Skeletal muscle tissue (tissue), 4 donors: ENCODE measurements around the gene ATP7B. TPM values are rescaled to one million over a fixed set of nuclear protein-coding genes. Genes with fewer than 3 reads are reported as not detected.
"Not testable (repeated sequence)": the region's sequence is repeated elsewhere in the genome, so short reads cannot be mapped to it uniquely, and the experiment has no call there.

Experiments
- H3K27ac ChIP-seq: one replicate; pipeline ENCODE4 v1.7.0; 2013; ENCODE audit warnings: mild to moderate bottlenecking, low read depth, low read length, inconsistent platforms
- H3K27me3 ChIP-seq, 3 donors: one replicate each; pipeline ENCODE4 v1.7.0; 2013; ENCODE audit warnings: low read length in 3 of 3; ENCODE audit not compliant: control insufficient read depth in 3 of 3, insufficient read depth in 3 of 3
- H3K36me3 ChIP-seq, 3 donors: one replicate each; pipeline ENCODE4 v1.7.0; 2013; ENCODE audit warnings: low read length in 3 of 3; ENCODE audit not compliant: control insufficient read depth in 3 of 3, insufficient read depth in 3 of 3
- H3K4me1 ChIP-seq, 3 donors: one replicate each; pipeline ENCODE4 v1.7.0; 2013; ENCODE audit warnings: low read length in 3 of 3, mild to moderate bottlenecking in 3 of 3; ENCODE audit not compliant: control insufficient read depth in 3 of 3, insufficient read depth in 3 of 3
- H3K4me3 ChIP-seq, 3 donors: one replicate each; pipeline ENCODE4 v1.7.0; 2013; ENCODE audit warnings: low read length in 3 of 3
- H3K9ac ChIP-seq, 3 donors: one replicate each; pipeline ENCODE4 v1.7.0; 2013; ENCODE audit warnings: low read length in 3 of 3, mild to moderate bottlenecking in 3 of 3, moderate library complexity in 2 of 3, low read depth in 1 of 3
- H3K9me3 ChIP-seq, 3 donors: one replicate each; pipeline ENCODE4 v1.7.0; 2013; ENCODE audit warnings: low read length in 3 of 3; ENCODE audit not compliant: control insufficient read depth in 3 of 3
- total RNA-seq: library from RNA; depleted of rRNA; stranded (reverse); fragments of >200 nt; gene quantifications from one replicate; pipeline ENCODE4 v1.2.3, GENCODE V29; 2014
- donor health status: Osteomylitis.

The ATP7B gene
- total RNA-seq = 6.3 TPM

DNA sequence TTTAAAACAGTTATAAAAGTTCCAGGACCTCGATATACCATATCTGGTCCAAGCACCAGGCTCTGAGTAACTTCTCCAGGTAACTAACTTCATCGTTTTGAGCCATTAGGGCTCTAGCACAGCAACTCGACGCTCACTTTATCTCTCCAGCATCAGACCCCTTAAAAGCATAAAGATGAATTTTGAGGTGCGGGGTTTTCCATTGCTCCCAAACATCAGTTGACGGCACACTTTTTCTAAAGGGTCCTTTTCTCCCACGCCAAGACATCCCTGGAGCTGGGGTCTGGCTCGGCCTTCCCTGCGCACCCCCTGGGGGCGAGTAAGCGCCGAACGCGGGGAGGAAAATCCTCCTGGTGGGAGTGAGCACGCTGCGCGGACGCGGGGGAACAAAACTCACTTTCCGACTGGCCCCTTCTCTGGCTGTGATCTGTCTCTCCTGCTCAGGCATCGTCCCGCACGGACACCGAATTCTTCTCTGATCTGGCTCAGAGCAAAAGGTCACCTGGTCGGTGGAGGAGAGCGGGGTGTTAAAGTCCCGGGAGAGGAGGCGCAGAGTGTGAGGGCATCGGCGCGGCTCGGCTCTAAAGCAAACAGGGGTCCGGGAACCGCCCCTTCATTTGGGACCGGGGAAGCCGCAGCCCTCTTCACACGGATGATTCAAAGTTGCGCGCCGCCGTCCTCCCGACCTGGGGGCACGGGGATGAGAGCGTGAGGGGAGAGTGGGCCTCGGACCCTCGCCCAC is at the start of gene ATP7B:
ATP7B (minus strand) TSS at position 561 of the 742 bp plus-strand sequence; CDS start at position 448, 113 bp downstream.
- no peaks in the 10 kb centered on the region for H3K36me3 ChIP-seq
- H3K27ac ChIP-seq = peak within 1 kb of the TSS; percentile 71
- H3K9me3 ChIP-seq = no peaks in the 10 kb centered on the region

DNA sequence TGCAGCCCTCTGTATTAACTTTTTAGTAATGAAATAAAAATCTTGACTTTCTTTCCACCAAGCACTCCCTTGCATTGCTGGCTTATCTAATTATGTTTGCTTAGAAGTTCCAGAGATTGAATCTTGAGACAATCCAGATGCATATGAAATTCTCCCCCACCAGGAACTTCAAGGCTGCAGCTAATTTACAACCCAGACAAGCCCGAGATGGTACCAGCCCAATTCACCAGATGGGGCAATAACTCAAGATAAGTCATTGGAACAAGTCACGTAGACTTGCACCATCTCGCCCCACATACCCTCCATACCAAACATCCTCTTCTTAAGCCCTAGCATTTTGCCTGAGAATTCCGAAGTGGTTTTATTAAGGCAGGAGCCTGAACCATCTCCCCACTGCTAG is 42.2 kb upstream of the ATP7B start:
- Histone ChIP-seq H3K36me3 (no peaks in the 10 kb centered on the region), H3K27me3 (no peaks in the 10 kb centered on the region), H3K9ac (no peak overlapping the region), H3K27ac (no peak overlapping the region), H3K9me3 (no peaks in the 10 kb centered on the region), H3K4me3 (no peak overlapping the region), H3K4me1 (no peaks in the 10 kb centered on the region)

More for the DNA sequence above, at the start of gene ATP7B:
- H3K4me3 ChIP-seq = peak within 1 kb of the TSS; percentile 96 to 99 (median 96)
- peaks cover 4 to 12% (median 10%) of the 10 kb centered on the region in 3 donors for H3K4me1 ChIP-seq
- peak within 1 kb of the TSS; percentile 86 to 94 (median 90) for H3K9ac ChIP-seq
- no peaks in the 10 kb centered on the region for H3K27me3 ChIP-seq

DNA sequence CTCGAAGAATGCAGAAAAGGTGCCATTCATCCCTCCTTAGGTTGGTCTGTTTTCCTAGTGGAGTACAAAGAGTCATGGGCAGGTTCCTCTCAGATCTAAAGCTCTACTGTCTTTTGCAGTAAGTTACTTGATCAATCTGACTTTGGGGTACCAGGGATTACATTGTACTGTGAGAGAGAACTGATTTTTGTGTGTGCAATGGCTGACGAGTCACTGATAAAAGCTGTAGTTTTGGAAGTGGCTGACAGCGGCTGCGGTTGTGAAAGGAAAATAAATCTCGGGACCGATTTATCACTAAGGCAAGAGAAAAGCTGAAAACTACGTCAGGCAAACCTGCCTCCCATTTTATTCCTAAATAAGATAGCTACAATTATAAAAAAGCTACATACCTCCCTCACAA is 40.1 kb upstream of the ATP7B start:
- Histone ChIP-seq H3K4me3 (no peak overlapping the region), H3K27ac (no peak overlapping the region), H3K9me3 (no peaks in the 10 kb centered on the region), H3K4me1 (no peaks in the 10 kb centered on the region), H3K9ac (no peak overlapping the region), H3K36me3 (no peaks in the 10 kb centered on the region), H3K27me3 (no peaks in the 10 kb centered on the region)

GRCh38 chr13:52048516-52048915 is 37.3 kb upstream of the ATP7B start:
- Histone ChIP-seq H3K27me3 (no peaks in the 10 kb centered on the region), H3K4me1 (no peaks in the 10 kb centered on the region), H3K4me3 (no peak overlapping the region), H3K36me3 (no peaks in the 10 kb centered on the region), H3K9ac (no peak overlapping the region), H3K9me3 (no peaks in the 10 kb centered on the region), H3K27ac (no peak overlapping the region)

DNA sequence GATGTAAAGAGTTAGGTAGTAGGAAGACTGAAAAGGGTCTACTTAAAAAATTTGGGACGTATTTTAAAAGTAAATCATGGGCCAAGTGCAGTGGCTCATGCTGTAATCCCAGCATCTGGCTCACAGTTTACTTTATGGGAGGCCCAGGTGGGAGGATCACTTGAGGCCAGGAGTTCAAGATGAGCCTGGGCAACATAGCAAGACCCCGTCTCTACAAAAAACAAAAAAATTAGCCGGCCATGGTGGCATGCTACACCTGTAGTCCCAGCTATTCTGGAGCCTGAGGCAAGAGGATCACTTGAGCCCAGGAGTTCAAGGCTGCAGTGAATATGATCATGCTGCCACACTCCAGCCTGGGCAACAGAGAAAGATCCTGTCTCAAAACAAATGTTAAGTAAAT is 36.2 kb upstream of the ATP7B start:
- no peak overlapping the region for H3K4me3 ChIP-seq
- H3K27me3 ChIP-seq = no peaks in the 10 kb centered on the region
- H3K9ac ChIP-seq = no peak overlapping the region
- no peaks in the 10 kb centered on the region for H3K9me3 ChIP-seq
- H3K36me3 ChIP-seq = no peaks in the 10 kb centered on the region
- no peak overlapping the region for H3K27ac ChIP-seq
- H3K4me1 ChIP-seq = no peaks in the 10 kb centered on the region

GRCh38 chr13:52043675-52044074 is 32.4 kb upstream of the ATP7B start:
- no peak overlapping the region for H3K27ac ChIP-seq
- no peaks in the 10 kb centered on the region for H3K9me3 ChIP-seq
- no peak overlapping the region for H3K9ac ChIP-seq

DNA sequence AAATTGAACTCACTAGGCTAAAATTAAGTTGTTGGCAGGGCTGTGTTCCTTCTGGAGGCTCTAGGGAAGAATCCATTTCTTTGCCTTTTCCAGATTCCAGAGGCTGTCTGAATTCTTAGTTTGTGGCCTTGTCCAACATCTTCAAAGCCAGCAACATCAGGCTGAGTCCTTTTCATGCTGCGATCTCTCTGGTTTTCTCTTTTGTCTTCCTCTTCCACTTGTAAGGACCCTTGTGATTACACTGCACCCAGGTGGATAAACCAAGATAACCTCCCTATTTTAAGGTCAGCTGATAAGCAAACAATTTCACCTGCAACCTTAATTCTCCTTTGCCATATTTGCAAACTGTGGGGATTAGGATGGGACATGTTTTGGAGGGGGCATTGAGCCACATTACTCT is 24.8 kb upstream of the ATP7B start:
- Histone ChIP-seq H3K9ac (no peak overlapping the region), H3K4me3 (no peak overlapping the region), H3K27me3 (no peaks in the 10 kb centered on the region), H3K9me3 (no peaks in the 10 kb centered on the region), H3K36me3 (no peaks in the 10 kb centered on the region), H3K4me1 (no peaks in the 10 kb centered on the region), H3K27ac (no peak overlapping the region)

More at GRCh38 chr13:52043675-52044074, 32.4 kb upstream of the ATP7B start:
- Histone ChIP-seq H3K4me3 (no peak overlapping the region), H3K27me3 (no peaks in the 10 kb centered on the region), H3K36me3 (no peaks in the 10 kb centered on the region), H3K4me1 (no peaks in the 10 kb centered on the region)

DNA sequence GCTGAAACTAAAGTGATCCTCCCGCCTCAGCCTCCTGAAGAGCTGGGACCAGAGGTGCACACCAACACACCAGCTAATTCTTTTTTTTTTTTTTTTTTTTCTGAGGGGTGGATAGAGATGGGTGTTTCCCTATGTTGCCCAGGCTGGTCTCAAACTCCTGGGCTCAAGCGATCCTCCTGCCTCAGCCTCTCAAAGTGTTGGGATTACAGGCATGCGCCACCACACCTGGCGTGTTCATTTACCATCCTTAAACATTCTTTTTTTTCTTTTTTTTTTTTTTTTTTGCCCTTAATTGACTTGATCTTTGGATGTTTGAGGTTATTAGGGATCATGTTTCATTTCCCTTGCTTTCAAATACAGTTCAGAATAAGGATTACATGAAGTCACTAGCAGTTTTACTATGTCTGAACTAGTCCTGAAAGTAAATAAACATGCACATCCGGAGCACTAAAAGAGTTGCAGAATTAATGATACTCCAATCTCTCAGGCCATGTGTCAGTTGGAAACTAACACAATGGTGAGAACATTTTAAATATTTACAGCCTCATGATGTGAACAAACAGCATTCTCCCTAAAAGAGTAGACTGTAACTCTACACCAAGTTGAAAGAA is 23.5 kb upstream of the ATP7B start:
- no peaks in the 10 kb centered on the region for H3K4me1 ChIP-seq
- H3K27ac ChIP-seq = no peak overlapping the region
- H3K27me3 ChIP-seq = no peaks in the 10 kb centered on the region
- H3K9ac ChIP-seq = no peak overlapping the region
- no peaks in the 10 kb centered on the region for H3K36me3 ChIP-seq
- H3K4me3 ChIP-seq = no peak overlapping the region
- H3K9me3 ChIP-seq = no peaks in the 10 kb centered on the region

DNA sequence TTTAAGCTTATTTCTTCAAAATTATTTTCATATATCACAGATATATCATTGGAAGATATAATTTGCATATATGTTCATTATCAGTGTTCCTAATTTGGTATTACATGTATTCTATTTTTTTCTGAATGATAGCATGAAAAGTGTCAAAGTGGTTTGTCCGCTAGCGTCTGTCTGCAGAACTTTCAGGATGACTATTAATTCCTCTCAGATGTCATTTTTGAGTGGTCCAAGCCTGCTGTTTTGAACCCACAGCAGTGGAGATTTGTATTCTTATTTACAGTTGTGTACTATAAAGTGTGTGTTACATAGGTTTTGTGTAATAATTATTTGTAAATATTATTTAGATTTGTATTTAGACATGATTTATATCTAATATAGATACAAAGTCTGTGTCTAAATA is 21.8 kb upstream of the ATP7B start:
- Histone ChIP-seq H3K4me1 (no peaks in the 10 kb centered on the region), H3K9me3 (no peaks in the 10 kb centered on the region), H3K36me3 (peaks cover 0 to 5% (median 0%) of the 10 kb centered on the region in 3 donors), H3K4me3 (no peak overlapping the region), H3K9ac (no peak overlapping the region), H3K27ac (no peak overlapping the region), H3K27me3 (no peaks in the 10 kb centered on the region)

DNA sequence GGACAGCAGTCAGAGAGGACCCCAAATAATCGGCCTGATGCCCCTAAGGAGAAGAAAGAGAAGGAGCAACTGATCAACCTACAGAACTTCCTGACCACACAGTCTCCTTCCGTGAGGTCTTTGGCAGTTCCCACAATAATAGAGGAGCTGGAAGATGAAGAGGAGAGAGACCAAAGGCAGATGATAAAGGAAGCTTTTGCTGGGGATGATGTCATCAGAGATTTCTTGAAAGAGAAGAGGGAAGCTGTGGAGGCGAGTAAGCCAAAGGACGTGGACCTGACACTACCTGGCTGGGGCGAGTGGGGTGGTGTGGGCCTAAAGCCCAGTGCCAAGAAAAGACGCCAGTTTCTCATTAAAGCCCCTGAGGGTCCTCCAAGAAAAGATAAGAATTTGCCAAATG is 19.2 kb upstream of the ATP7B start:
- H3K4me1 ChIP-seq = not testable (repeated sequence)

More for the DNA sequence above, 19.2 kb upstream of the ATP7B start:
- H3K4me3 ChIP-seq, H3K9ac ChIP-seq, H3K9me3 ChIP-seq, H3K27ac ChIP-seq, H3K36me3 ChIP-seq, H3K27me3 ChIP-seq: not testable (repeated sequence)
